Muscle of leg (tissue), 11 donors: ENCODE results near the gene KIAA1328. TPM values are rescaled to one million over a fixed set of nuclear protein-coding genes. Genes with fewer than 3 reads are reported as not detected.

ENCODE experiments used
- DNase-seq: peaks from one replicate; pipeline ENCODE4 v3.0.0; 2013
- H3K27ac ChIP-seq: one replicate; pipeline ENCODE4 v1.5.1; 2013; ENCODE audit warnings: mild to moderate bottlenecking, low read length, control low read depth
- H3K27me3 ChIP-seq: one replicate; pipeline ENCODE4 v1.6.1; 2013; ENCODE audit warnings: low read length; ENCODE audit not compliant: control insufficient read depth, insufficient read depth
- H3K36me3 ChIP-seq: one replicate; pipeline ENCODE4 v1.6.1; 2013; ENCODE audit warnings: low read length; ENCODE audit not compliant: control insufficient read depth, insufficient read depth
- H3K4me1 ChIP-seq: one replicate; pipeline ENCODE4 v1.6.1; 2013; ENCODE audit warnings: low read length; ENCODE audit not compliant: control insufficient read depth, insufficient read depth
- H3K4me3 ChIP-seq: one replicate; pipeline ENCODE4 v1.5.1; 2013; ENCODE audit warnings: low read length, control low read depth
- H3K9me3 ChIP-seq: replicated peaks from 2 replicates; pipeline ENCODE4 v1.6.1; 2013; ENCODE audit warnings: low read depth, low read length; ENCODE audit not compliant: control insufficient read depth
- WGBS: methylation state at CpG from one replicate; pipeline ENCODE4 v1.1.5; 2013; ENCODE audit warnings: missing lambda C conversion rate; ENCODE audit not compliant: insufficient coverage; 5-methylcytosine and 5-hydroxymethylcytosine counted together
- polyA plus RNA-seq, 8 donors: library from polyadenylated mRNA; unstranded; fragments of 120-200 nt; gene quantifications; one replicate each; pipeline versions ENCODE4 v1.2.1 to v1.2.3, GENCODE V29; 2013; ENCODE audit warnings: inconsistent platforms in 1 of 8, low replicate concordance in 1 of 8; ENCODE audit not compliant: insufficient read length in 8 of 8, insufficient read depth in 1 of 8
- total RNA-seq: library from RNA; stranded (reverse); fragments of 120-200 nt; gene quantifications from one replicate; pipeline ENCODE4 v1.2.4, GENCODE V29; 2013

The KIAA1328 gene
- total and polyA plus RNA-seq, 9 donors, result 5.3 to 11.4 (median 6.1) TPM

GRCh38 chr18:37265382-37265781 is 436.5 kb downstream of the KIAA1328 start:
- WGBS, result 64% methylated on average over 1 of the region's 2 CpGs
- H3K9me3 ChIP-seq, result no peaks in the 10 kb centered on the region

GRCh38 chr18:37266290-37266689 is 437.4 kb downstream of the KIAA1328 start:
- H3K4me1 ChIP-seq, result no peaks in the 10 kb centered on the region
- H3K27ac ChIP-seq, result no peak overlapping the region
- H3K9me3 ChIP-seq, result no peaks in the 10 kb centered on the region
- WGBS, result 21% methylated on average over 11 of the region's 13 CpGs
- DNase-seq, result no peak
- H3K36me3 ChIP-seq, result no peaks in the 10 kb centered on the region
- H3K4me3 ChIP-seq, result no peak overlapping the region
- no peaks in the 10 kb centered on the region for H3K27me3 ChIP-seq

More at GRCh38 chr18:37265382-37265781, 436.5 kb downstream of the KIAA1328 start:
- Histone ChIP-seq H3K27ac (no peak overlapping the region), H3K36me3 (no peaks in the 10 kb centered on the region), H3K27me3 (no peaks in the 10 kb centered on the region), H3K4me1 (no peaks in the 10 kb centered on the region), H3K4me3 (no peak overlapping the region)
- DNase-seq, result no peak

GRCh38 chr18:37270038-37270665 is 441.2 kb downstream of the KIAA1328 start:
- no peak overlapping the region for H3K27ac ChIP-seq
- WGBS, result 15% methylated on average over 6 of the region's 8 CpGs
- H3K4me3 ChIP-seq, result no peak overlapping the region
- peaks cover 26% of the 10 kb centered on the region for H3K27me3 ChIP-seq
- no peaks in the 10 kb centered on the region for H3K9me3 ChIP-seq
- peak; percentile 78 for DNase-seq
- H3K4me1 ChIP-seq, result no peaks in the 10 kb centered on the region
- no peaks in the 10 kb centered on the region for H3K36me3 ChIP-seq

- H3K4me1 ChIP-seq, result no peaks in the 10 kb centered on the region
- no peaks in the 10 kb centered on the region for H3K36me3 ChIP-seq
- no peak overlapping the region for H3K4me3 ChIP-seq
- no peak for DNase-seq
- 85% methylated on average over 5 of the region's 7 CpGs for WGBS
- H3K27ac ChIP-seq, result no peak overlapping the region
- H3K27me3 ChIP-seq, result peaks cover 31% of the 10 kb centered on the region
- no peaks in the 10 kb centered on the region for H3K9me3 ChIP-seq
Observed at GRCh38 chr18:37270666-37271052, 441.7 kb downstream of the KIAA1328 start.

- Histone ChIP-seq H3K27ac (no peak overlapping the region), H3K9me3 (no peaks in the 10 kb centered on the region), H3K4me1 (no peaks in the 10 kb centered on the region), H3K4me3 (no peak overlapping the region), H3K36me3 (no peaks in the 10 kb centered on the region), H3K27me3 (peaks cover 46% of the 10 kb centered on the region)
- DNase-seq, result no peak
- WGBS, result 67% methylated on average over 1 of the region's 2 CpGs
Observed at GRCh38 chr18:37272226-37272625, 443.3 kb downstream of the KIAA1328 start.

GRCh38 chr18:37272841-37273240 is 443.9 kb downstream of the KIAA1328 start:
- H3K27me3 ChIP-seq, result peaks cover 49% of the 10 kb centered on the region
- no peaks in the 10 kb centered on the region for H3K9me3 ChIP-seq
- H3K27ac ChIP-seq, result no peak overlapping the region
- no peak overlapping the region for H3K4me3 ChIP-seq
- H3K4me1 ChIP-seq, result no peaks in the 10 kb centered on the region
- 84% methylated on average over 14 of the region's 16 CpGs for WGBS
- H3K36me3 ChIP-seq, result no peaks in the 10 kb centered on the region
- no peak for DNase-seq

- Histone ChIP-seq H3K36me3 (no peaks in the 10 kb centered on the region), H3K9me3 (no peaks in the 10 kb centered on the region), H3K27me3 (peaks cover 49% of the 10 kb centered on the region), H3K4me1 (no peaks in the 10 kb centered on the region), H3K4me3 (no peak overlapping the region), H3K27ac (no peak overlapping the region)
- DNase-seq, result no peak
- 7% methylated on average over 80 of the region's 82 CpGs for WGBS
Observed at GRCh38 chr18:37274309-37275236, 445.6 kb downstream of the KIAA1328 start.

GRCh38 chr18:37275237-37275741 is 446.4 kb downstream of the KIAA1328 start:
- no peak for DNase-seq
- H3K4me1 ChIP-seq, result no peaks in the 10 kb centered on the region
- H3K27ac ChIP-seq, result no peak overlapping the region
- WGBS, result 24% methylated on average over 14 of the region's 32 CpGs
- H3K27me3 ChIP-seq, result peaks cover 49% of the 10 kb centered on the region
- no peaks in the 10 kb centered on the region for H3K36me3 ChIP-seq
- no peak overlapping the region for H3K4me3 ChIP-seq
- H3K9me3 ChIP-seq, result no peaks in the 10 kb centered on the region

- Histone ChIP-seq H3K9me3 (no peaks in the 10 kb centered on the region), H3K36me3 (no peaks in the 10 kb centered on the region), H3K27me3 (peaks cover 49% of the 10 kb centered on the region), H3K27ac (no peak overlapping the region), H3K4me3 (no peak overlapping the region), H3K4me1 (no peaks in the 10 kb centered on the region)
- 71% methylated on average over 8 of the region's 10 CpGs for WGBS
- DNase-seq, result no peak
Observed at GRCh38 chr18:37276111-37276890, 447.4 kb downstream of the KIAA1328 start.

GRCh38 chr18:37277804-37278203 is 448.9 kb downstream of the KIAA1328 start:
- H3K4me1 ChIP-seq, result no peaks in the 10 kb centered on the region
- 43% methylated on average over 9 of the region's 10 CpGs for WGBS
- H3K36me3 ChIP-seq, result no peaks in the 10 kb centered on the region
- DNase-seq, result no peak
- no peak overlapping the region for H3K4me3 ChIP-seq
- H3K27me3 ChIP-seq, result peaks cover 46% of the 10 kb centered on the region
- no peaks in the 10 kb centered on the region for H3K9me3 ChIP-seq
- no peak overlapping the region for H3K27ac ChIP-seq
